A549 (cell line): ENCODE results near the gene FBLL1.

Experiments
- CEBPB ChIP-seq, 2 experiments: fragments of >200 bp in 1 of 2; sonication (Bioruptor Twin) in 1 of 2; formaldehyde crosslinking in 1 of 2; IDR thresholded peaks; 2 replicates each; pipeline ENCODE4 v1.6.1; 2012 to 2016
- CTCF ChIP-seq: fragments of >200 bp; sonication (Bioruptor Twin); formaldehyde crosslinking; IDR thresholded peaks from 3 replicates; pipeline ENCODE4 v1.5.1; 2016
- EP300 ChIP-seq, 2 experiments: fragments of >200 bp; sonication (Bioruptor Twin); formaldehyde crosslinking; IDR thresholded peaks; 2 replicates in 1 of 2; 3 replicates in 1 of 2; pipeline ENCODE4 v1.6.1; 2016 to 2017
- HDAC2 ChIP-seq: fragments of 200-600 bp; sonication (generic); IDR thresholded peaks from 2 replicates; pipeline ENCODE4 v1.6.1; 2016
- HMGXB4 ChIP-seq: fragments of 250-450 bp; sonication (Bioruptor Pico); IDR thresholded peaks from 2 replicates; pipeline ENCODE4 v1.5.0; 2021; ENCODE audit warnings: mild to moderate bottlenecking, moderate library complexity, borderline replicate concordance
- JUNB ChIP-seq: fragments of >200 bp; sonication (Bioruptor Twin); formaldehyde crosslinking; IDR thresholded peaks from 2 replicates; pipeline ENCODE4 v1.6.1; 2016
- KDM5A ChIP-seq: fragments of 200-600 bp; sonication (generic); IDR thresholded peaks from 2 replicates; pipeline ENCODE4 v1.6.1; 2016; ENCODE audit warnings: antibody characterized with exemption, mild to moderate bottlenecking
- MAFK ChIP-seq: fragments of 450-650 bp; IDR thresholded peaks from 2 replicates; pipeline ENCODE4 v1.6.1; 2014; ENCODE audit not compliant: partially characterized antibody
- MAZ ChIP-seq: fragments of 150-350 bp; IDR thresholded peaks from 2 replicates; pipeline ENCODE4 v1.6.1; 2014; ENCODE audit warnings: antibody characterized with exemption, low read depth, low read length, borderline replicate concordance
- MYC ChIP-seq: IDR thresholded peaks from 2 replicates; pipeline ENCODE4 v1.6.1; 2012; ENCODE audit warnings: mild to moderate bottlenecking, inconsistent platforms, low read length, improper control_type of control experiment, borderline replicate concordance
- POLR2A ChIP-seq: IDR thresholded peaks from 2 replicates; pipeline ENCODE4 v1.6.1; 2012; ENCODE audit warnings: mild to moderate bottlenecking, low read length
- TF ChIP-seq, protein P1 (sequence below): IDR thresholded peaks from 2 replicates; pipeline ENCODE4 v1.6.1; 2012; ENCODE audit warnings: low read depth, borderline replicate concordance
- TF ChIP-seq, protein P2 (sequence below): fragments of >200 bp; sonication (Bioruptor Twin); formaldehyde crosslinking; IDR thresholded peaks from 3 replicates; pipeline ENCODE4 v1.6.1; 2016

DNA sequence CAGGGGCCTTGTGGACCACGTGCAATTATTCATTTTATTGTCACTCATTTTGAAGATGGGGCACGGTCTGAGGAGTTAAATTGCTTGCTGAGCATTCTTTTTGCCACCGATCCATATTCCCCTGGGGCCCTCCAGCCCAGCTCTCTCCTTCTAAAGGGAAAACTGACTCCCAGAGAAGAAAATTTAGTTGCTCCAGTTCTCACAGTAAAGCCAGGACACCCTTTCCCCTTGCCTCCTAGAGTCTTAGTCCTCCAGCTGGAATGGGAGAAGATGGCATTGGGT lies 51.1 kb downstream of the FBLL1 start:
- TF ChIP-seq HMGXB4 (CRISPR knock-in tag) (no peak), MAFK (no peak), POLR2A (no peak), CTCF (no peak), EP300 (IDR thresholded peaks at IDR 0.05) (no peak), JUNB (no peak), MAZ (no peak), KDM5A (no peak), HDAC2 (no peak), CEBPB (IDR thresholded peaks at IDR 0.05) (no peak), MYC (no peak)
- TF ChIP-seq, protein P1, sequence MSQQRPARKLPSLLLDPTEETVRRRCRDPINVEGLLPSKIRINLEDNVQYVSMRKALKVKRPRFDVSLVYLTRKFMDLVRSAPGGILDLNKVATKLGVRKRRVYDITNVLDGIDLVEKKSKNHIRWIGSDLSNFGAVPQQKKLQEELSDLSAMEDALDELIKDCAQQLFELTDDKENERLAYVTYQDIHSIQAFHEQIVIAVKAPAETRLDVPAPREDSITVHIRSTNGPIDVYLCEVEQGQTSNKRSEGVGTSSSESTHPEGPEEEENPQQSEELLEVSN: no peak
- TF ChIP-seq, protein P2, sequence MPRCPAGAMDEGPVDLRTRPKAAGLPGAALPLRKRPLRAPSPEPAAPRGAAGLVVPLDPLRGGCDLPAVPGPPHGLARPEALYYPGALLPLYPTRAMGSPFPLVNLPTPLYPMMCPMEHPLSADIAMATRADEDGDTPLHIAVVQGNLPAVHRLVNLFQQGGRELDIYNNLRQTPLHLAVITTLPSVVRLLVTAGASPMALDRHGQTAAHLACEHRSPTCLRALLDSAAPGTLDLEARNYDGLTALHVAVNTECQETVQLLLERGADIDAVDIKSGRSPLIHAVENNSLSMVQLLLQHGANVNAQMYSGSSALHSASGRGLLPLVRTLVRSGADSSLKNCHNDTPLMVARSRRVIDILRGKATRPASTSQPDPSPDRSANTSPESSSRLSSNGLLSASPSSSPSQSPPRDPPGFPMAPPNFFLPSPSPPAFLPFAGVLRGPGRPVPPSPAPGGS: no peak
